HUDEP-2 (cell line): ENCODE measurements around the gene CMTM6.
"Not testable (repeated sequence)": the region's sequence is repeated elsewhere in the genome, so short reads cannot be mapped to it uniquely, and the experiment has no call there.

Experiments used
- DNase-seq, 76 experiments: peaks; one replicate each; lab custom pipeline; 2025; ENCODE audit not compliant: unreplicated experiment in 76 of 76; lab: John Stamatoyannopoulos, UW

The CMTM6 gene

DNA sequence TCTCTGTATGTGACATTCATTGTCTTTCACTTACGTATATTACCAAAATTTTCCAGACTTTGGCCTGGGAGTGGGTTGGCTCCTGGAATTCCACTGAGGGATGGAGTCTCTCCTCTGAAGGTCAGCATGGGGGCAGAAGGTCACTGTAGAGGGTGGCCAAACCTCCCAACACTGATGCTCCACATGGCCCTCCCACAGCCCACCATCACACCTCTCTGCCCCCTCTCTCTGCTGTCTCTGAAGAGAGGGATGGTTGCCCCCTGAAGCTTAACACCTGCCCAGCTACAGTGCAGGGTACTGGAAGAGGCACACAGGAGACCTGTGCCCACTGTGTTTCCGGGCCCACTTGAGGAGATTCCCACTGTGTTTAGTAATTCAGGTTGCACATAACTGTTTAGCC lies 52.2 kb downstream of the CMTM6 start:
- no peak for DNase-seq

DNA sequence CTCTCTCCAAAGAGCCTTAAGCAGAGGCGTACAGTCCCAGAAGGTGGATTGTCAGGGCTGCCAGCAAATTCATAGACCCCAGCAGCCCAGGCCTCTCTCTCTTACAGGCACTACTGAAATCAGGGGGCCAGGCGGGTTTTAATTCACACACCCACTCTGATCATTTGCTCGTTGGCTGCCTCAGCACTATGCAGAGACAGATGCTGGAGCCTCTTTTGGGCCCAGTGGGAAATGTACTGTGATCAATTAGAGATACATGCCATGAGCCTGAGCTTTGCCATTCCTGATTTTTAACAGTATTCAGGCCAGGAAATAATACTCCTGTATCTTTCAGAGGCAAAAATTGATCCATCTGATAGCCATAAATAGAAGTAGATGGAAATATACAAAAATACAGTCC lies 53.0 kb downstream of the CMTM6 start:
- DNase-seq, result no peak

DNA sequence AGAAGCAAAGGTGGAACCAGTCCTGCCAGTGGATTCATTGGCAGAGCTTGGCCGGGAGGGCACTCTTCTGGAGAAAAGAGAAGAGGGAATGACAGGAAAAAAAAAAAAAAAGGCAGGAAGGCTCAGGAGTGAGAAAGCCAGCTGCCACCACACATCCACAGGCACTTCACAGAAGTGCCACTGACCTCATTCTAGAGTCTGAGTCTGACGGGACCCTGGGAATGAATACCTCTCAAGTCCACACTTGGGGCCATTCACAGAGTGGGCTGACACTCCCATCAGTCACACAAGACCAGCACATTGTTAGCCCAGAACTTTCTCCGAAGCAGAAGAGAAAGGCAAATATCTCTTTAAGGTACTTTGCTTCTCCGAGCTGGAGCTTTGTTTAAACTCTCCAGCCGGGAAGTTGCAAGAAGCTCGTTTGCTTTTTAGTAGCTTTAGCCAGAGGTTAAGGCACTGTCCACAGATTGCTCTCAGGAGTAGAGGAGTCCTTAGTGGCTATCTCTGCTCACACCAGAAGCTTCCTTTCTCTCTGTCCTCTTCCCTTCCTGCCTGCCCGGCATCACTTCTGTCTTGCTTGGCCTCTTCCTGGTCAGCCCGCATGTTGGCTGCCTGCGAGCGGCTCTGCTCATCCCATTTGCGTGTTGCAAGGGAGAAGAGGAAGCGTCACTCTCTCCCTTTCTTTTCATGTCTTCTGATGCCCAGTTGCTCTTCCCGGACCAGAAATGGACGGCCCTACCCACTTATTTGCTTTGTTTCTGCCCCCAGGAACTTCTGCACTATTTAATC lies 53.8 kb downstream of the CMTM6 start:
- no peak for DNase-seq

- no peak for DNase-seq
Measured at GRCh38 chr3:32447865-32448400, 54.7 kb downstream of the CMTM6 start.

GRCh38 chr3:32443478-32443877 lies 59.2 kb downstream of the CMTM6 start:
- no peak for DNase-seq

DNA sequence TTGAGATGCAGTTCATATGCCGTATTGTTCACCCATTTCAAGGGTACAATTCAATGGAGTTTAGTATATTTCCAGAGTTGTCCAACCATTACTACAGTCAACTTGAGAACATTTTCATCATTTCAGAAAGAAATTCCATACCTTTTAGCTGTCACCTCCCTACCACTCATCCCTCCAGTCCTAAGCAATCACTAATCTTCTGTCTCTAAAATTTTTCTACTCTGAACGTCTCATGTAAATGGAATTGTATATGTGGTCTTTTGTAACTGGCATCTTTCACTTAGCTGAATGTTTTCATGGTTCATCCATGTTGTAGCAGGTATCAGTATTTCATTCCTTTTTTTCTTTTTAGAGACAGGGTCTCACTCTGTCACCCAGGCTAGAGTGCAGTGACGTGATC lies 59.9 kb downstream of the CMTM6 start:
- no peak for DNase-seq

DNA sequence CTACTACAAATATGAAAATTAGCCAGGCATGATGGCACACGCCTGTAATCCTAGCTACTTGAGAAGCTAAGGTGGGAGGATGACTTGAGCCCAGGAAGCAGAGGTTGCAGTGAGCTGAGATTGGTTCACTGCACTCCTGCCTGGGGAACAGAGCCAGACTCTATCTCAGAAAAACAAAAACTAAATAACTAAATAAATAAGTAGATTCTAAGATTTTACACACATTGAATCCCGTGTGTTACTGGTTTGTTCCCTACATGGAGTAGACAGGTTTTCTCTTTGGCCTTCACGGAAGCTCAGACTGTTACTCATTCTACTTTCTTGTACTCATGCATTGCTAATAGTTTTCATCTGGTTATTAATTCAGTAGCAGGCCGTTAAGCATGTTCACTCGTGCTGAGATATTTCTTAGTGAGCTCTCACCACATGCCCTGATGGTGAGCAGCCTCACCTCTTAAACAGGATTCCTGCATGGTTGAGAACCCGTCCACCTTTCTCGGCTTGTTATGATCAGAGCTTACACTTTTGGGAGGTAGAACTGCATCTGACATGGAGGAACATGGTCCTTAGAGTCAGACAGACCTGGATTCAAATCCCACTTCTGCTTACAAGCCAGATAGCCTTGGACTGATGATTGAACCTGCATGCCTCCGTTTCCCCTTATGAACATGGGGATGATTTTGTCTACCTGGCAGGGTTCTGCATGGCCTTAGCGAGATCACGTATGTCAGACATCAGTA lies 61.9 kb downstream of the CMTM6 start:
- DNase-seq, result no peak

GRCh38 chr3:32439421-32439820 lies 63.2 kb downstream of the CMTM6 start:
- not testable (repeated sequence) for DNase-seq

- no peak for DNase-seq
Measured at GRCh38 chr3:32438596-32439344, 63.9 kb downstream of the CMTM6 start.

- no peak for DNase-seq
Measured at GRCh38 chr3:32437896-32438295, 64.8 kb downstream of the CMTM6 start.

DNA sequence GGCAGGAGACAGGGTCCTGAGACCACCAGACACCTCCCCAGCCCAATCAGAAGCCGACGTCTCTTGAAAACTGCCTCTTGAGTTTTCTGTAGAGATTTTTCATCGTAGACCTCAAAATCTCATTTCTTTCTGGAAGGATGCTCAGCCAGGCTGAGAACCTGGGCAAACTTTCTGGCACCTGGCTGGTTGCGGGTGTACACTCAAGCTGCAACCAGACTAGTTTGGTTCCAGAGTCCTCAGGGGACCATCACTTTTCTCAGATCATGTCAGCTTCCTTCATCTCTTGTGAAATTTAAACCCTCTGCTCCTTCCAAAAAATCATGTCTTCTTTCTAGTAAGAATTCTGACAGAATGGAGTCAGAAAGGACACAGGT lies 65.8 kb downstream of the CMTM6 start:
- DNase-seq, result no peak

DNA sequence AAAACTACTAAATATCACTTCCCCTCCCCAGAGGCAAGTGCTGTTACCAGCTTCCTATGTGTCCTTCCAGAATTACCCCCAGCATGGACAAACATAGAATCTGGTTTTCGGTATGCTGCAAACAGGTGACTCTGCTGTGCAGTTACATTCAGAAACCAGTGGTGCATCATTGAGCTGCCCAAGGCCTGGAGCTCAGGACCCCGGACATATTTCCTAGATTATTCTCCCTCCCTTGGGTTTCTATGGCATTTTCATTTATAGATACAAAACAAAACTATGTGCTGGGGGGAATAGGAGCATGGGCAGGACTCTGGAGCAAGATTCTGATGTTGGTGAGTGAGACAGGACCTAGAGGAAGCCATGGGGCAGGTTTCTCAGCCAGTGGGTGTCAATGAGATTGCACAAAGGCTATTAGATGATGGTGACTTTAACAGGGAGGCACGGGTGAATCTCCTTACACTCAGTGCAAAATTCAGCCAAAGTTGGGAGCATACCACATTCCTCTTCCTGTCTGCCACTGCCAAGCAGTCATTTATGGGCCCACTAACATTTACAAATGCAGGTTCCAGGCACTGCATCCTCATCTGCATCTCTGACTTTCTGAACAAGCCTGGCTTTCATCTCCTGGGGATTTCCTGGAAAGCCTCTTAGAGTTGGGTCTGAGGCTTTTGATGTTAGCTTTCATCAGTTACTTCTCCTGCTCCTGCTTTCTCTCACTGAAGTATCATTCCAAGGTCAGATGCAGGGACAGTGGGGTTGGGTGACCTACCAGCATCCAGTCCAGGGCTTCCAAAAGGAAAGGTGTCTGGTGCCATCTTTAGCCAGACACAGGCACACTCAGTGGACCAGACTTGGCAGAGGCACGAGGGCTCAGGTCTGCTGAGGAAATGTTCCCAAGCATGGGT lies 66.5 kb downstream of the CMTM6 start:
- no peak for DNase-seq

GRCh38 chr3:32434206-32434605 lies 68.4 kb downstream of the CMTM6 start:
- no peak for DNase-seq

DNA sequence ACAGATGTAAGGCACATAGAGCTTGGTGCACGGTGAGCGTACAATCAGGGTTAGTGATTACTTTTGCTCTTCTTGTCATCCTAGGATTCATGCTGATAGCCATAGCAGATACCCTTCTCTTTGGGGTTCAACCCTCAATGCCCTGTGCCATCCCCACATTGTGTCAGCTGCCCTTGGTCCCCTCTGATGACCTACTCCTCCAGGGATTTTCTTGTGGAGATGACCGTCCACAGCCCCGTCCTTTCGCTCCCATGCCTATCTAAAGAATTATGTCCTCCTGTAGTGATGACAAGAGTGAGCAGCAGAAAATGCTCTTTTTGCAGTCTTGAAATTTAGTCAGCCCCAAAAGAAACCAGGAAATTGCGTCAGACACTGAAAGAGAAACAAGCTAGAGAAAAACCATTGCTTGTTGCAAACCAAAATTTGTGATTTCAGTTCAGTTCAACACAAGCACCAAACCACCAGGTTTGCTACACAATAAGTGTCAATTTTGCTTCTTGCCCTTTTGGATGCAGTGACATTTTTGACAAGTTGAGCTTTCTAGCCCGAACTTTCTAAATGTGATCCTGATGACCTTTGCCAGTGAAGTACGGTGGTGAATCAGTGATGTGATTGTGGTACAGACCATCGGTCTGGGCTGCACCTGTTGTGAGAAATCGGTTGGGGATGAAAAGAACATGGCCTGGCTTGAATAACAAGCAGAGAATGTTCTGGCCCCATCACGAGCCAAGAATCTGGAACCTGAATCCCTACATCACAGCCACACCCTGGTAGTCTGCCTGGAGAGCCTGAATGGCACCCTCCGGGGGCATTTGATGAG lies 69.7 kb downstream of the CMTM6 start:
- DNase-seq, result no peak

DNA sequence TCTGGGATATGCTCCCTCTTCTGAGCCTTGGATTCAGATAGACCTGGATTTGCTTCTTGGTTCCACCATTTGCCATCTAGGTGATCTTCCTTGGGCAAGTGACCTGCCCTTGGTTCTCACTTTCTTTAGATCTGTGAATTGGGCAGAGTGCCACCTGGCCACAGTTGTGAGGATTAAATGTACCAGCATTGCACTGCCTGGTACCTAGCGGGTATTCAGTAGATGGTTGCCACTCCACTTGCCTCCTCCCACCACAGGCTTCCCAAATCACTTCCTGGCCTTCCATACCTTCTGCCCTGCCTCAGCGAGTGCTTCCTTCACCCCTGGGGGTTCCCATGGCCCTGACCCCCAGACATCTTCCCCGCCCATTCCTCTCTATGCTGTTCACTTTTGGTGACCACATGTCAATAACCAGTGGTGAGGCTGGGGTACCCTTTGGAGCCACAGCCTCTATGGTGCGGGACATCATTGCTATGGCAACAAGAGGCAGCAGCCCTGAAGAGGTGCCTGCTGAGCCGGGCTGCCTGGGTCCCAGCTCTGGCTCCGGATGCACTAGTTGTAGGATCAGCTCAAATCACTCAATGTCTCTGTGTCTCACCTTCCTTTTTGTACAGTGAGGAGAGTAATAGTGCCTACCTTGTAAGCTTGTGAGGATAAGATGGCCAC lies 70.5 kb downstream of the CMTM6 start:
- no peak for DNase-seq

DNA sequence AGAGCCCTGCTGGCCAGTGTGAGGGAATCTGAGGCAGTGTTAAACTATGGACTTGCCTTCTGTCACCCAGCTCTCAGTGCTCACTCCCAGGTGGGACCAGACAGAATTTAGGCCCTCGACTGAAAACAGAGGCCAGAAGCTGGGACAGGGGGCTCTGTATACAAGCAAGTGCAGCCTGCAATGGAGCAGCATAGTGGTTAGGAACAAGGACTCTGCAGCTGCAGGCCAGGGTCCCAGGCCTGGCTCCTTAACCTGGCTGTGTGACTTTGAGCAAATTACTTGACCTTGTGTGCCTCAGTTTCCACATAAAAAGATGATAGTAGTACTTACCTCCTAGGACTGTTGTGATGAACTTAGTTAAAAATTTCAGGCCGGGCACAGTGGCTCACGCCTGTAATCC lies 71.2 kb downstream of the CMTM6 start:
- no peak for DNase-seq
